K562 (cell line): ENCODE measurements around the gene DNAJC11. TPM values are rescaled to one million over a fixed set of nuclear protein-coding genes. Genes with fewer than 3 reads are reported as not detected.

Source experiments
- ATAC-seq: fragments of 200-7000 bp; cut with Tn5 transposase; 3 replicates; pipeline ENCODE4 v1.9.1; 2020; ENCODE audit warnings: moderate library complexity
- BruUV-seq: library from RNA; stranded (reverse); fragments of 400-500 nt; replicated peaks from 2 replicates; lab custom pipeline; 2021; lab: Mats Ljungman, UMichigan
- CTCF ChIA-PET: fragments of 300-600 bp; formaldehyde crosslinking; extraction: SDS; loops from one replicate; lab custom pipeline; 2021; ENCODE audit warnings: low intra/inter-chr PET ratio; lab: Yijun Ruan, JAX
- POLR2A ChIA-PET: fragments of 300-600, 350-650 bp; sonication (Branson Sonifier 250); formaldehyde crosslinking; extraction: SDS; loops from one replicate; lab custom pipeline; 2021; ENCODE audit warnings: antibody characterized with exemption, inconsistent platforms; lab: Yijun Ruan, JAX
- DNase-seq, 4 experiments: peaks; one replicate each; pipeline versions ENCODE4 v3.0.0 to v3.0.0-alpha.2; 2011 to 2018; ENCODE audit warnings: low spot score in 3 of 4, mixed read lengths in 3 of 4; ENCODE audit errors: extremely low read depth in 1 of 4
- FAIRE-seq: peaks from 2 replicates; lab custom pipeline; 2011; peaks lifted over from hg19 to GRCh38; lab: Jason Lieb, UNC
- H2AFZ ChIP-seq: 2 replicates; pipeline ENCODE4 v1.6.0; 2011; ENCODE audit warnings: low read depth, low read length, control low read depth, inconsistent platforms
- H3K27ac ChIP-seq: fragments of 200-600 bp; 3 replicates; pipeline ENCODE4 v1.8.0; 2011; ENCODE audit warnings: low read depth, mild to moderate bottlenecking, control low read depth, inconsistent platforms, low read length, moderate library complexity, mixed read lengths; ENCODE audit errors: extremely low read depth
- H3K27me3 ChIP-seq, 2 experiments: fragments of 300-600 bp in 1 of 2; 2 replicates in 1 of 2; 3 replicates in 1 of 2; pipeline versions ENCODE4 v1.6.0 to v1.8.0; 2011; ENCODE audit warnings: inconsistent platforms in 2 of 2, low read length in 2 of 2, mild to moderate bottlenecking in 1 of 2, mixed read lengths in 1 of 2, moderate library complexity in 1 of 2; ENCODE audit not compliant: control insufficient read depth in 2 of 2, insufficient read depth in 2 of 2
- H3K36me3 ChIP-seq: fragments of 300-600 bp; 3 replicates; pipeline ENCODE4 v1.8.0; 2011; ENCODE audit warnings: mild to moderate bottlenecking, low read length, inconsistent platforms; ENCODE audit not compliant: control insufficient read depth, insufficient read depth
- H3K4me1 ChIP-seq, 2 experiments: fragments of 200-600 bp in 1 of 2; replicated peaks in 1 of 2; 2 replicates in 1 of 2; 3 replicates in 1 of 2; pipeline versions ENCODE4 v1.5.1 to v1.8.0; 2011; ENCODE audit warnings: inconsistent platforms in 2 of 2, low read length in 2 of 2, mild to moderate bottlenecking in 1 of 2, mixed read lengths in 1 of 2, moderate library complexity in 1 of 2; ENCODE audit not compliant: control insufficient read depth in 2 of 2, insufficient read depth in 2 of 2
- H3K4me2 ChIP-seq: 2 replicates; pipeline ENCODE4 v1.6.1; 2011; ENCODE audit warnings: low read length, control low read depth, inconsistent platforms, mixed read lengths; ENCODE audit not compliant: insufficient read depth
- H3K4me3 ChIP-seq: fragments of 200-600 bp; sonication (generic), shearing (Covaris generic); 2 replicates; pipeline ENCODE4 v1.5.1; 2016; ENCODE audit warnings: control low read depth, inconsistent platforms
- H3K79me2 ChIP-seq: fragments of 200-600 bp; 3 replicates; pipeline ENCODE4 v1.8.0; 2011; ENCODE audit warnings: low read length, inconsistent platforms; ENCODE audit not compliant: control insufficient read depth, insufficient read depth
- H3K9ac ChIP-seq, 2 experiments: 2 replicates each; pipeline versions ENCODE4 v1.6.0 to v1.6.1; 2011; ENCODE audit warnings: low read depth in 2 of 2, low read length in 2 of 2, control low read depth in 1 of 2, inconsistent platforms in 1 of 2, mild to moderate bottlenecking in 1 of 2, mixed read lengths in 1 of 2; ENCODE audit not compliant: insufficient read depth in 1 of 2
- H3K9me1 ChIP-seq: one replicate; pipeline ENCODE4 v1.6.0; 2011; ENCODE audit warnings: inconsistent platforms, mild to moderate bottlenecking, low read length, moderate library complexity; ENCODE audit not compliant: control insufficient read depth, insufficient read depth
- H3K9me3 ChIP-seq: replicated peaks from 2 replicates; pipeline ENCODE4 v1.5.1; 2011; ENCODE audit warnings: low read depth, low read length, inconsistent platforms; ENCODE audit not compliant: control insufficient read depth, insufficient read depth
- H4K20me1 ChIP-seq: replicated peaks from 2 replicates; pipeline ENCODE4 v1.6.1; 2011; ENCODE audit warnings: low read length, inconsistent platforms, mixed read lengths; ENCODE audit not compliant: control insufficient read depth, insufficient read depth
- AFF4 ChIP-seq: sonication (generic); formaldehyde crosslinking; IDR thresholded peaks from 2 replicates; pipeline ENCODE4 v1.8.0; 2023; ENCODE audit warnings: mild to moderate bottlenecking, missing genetic modification reagents
- COPS2 ChIP-seq: fragments of 450-650 bp; conservative IDR thresholded peaks from 2 replicates; pipeline ENCODE4 v1.6.1; 2016; ENCODE audit warnings: mild to moderate bottlenecking, moderate library complexity
- FOXJ3 ChIP-seq: sonication (generic); formaldehyde crosslinking; IDR thresholded peaks from 2 replicates; pipeline ENCODE4 v1.4.0; 2020; ENCODE audit warnings: mild to moderate bottlenecking, missing genetic modification reagents
- NONO ChIP-seq, 2 experiments: fragments of 200-400 bp in 1 of 2; fragments of 450-650 bp in 1 of 2; formaldehyde crosslinking in 1 of 2; IDR thresholded peaks; 2 replicates each; pipeline ENCODE4 v1.6.1; 2017; ENCODE audit warnings: low read depth in 2 of 2, mild to moderate bottlenecking in 2 of 2, moderate library complexity in 2 of 2, low read length in 1 of 2
- POLR2A ChIP-seq: fragments of 450-650 bp; conservative IDR thresholded peaks from 2 replicates; pipeline ENCODE4 v1.6.1; 2016
- RERE ChIP-seq: sonication (generic); formaldehyde crosslinking; IDR thresholded peaks from 2 replicates; pipeline ENCODE4 v1.8.0; 2023; ENCODE audit warnings: missing genetic modification reagents, mild to moderate bottlenecking, borderline replicate concordance
- ZNF583 ChIP-seq: fragments of 250-450 bp; sonication (Bioruptor Pico); IDR thresholded peaks from 2 replicates; pipeline ENCODE4 v1.4.0; 2020
- ZNF592 ChIP-seq: fragments of 450-650 bp; IDR thresholded peaks from 2 replicates; pipeline ENCODE4 v1.6.1; 2017; ENCODE audit warnings: antibody characterized with exemption, mild to moderate bottlenecking
- ZNF668 ChIP-seq: fragments of 250-450 bp; sonication (Bioruptor Pico); IDR thresholded peaks from 2 replicates; pipeline ENCODE4 v1.8.0; 2022; ENCODE audit warnings: mild to moderate bottlenecking, inconsistent platforms
- WGBS: fragments of 100-300 bp; shearing (Covaris generic); methylation state at CpG from one replicate; pipeline ENCODE4 v1.1.6; 2016; ENCODE audit warnings: low coverage, mixed read lengths; ENCODE audit not compliant: insufficient coverage; ENCODE audit errors: missing lambda C conversion rate; 5-methylcytosine and 5-hydroxymethylcytosine counted together
- in situ Hi-C: fragments of 300-500 bp; cut with MboI; formaldehyde crosslinking; loops from 4 replicates; pipeline ENCODE4 v1.15.0; 2018; ENCODE audit warnings: inconsistent platforms, mixed read lengths
- intact Hi-C: fragments of 100-400 bp; cut with micrococcal nuclease; formaldehyde crosslinking; loops from 2 replicates; pipeline ENCODE4 v1.14.2; 2022
- polyA plus RNA-seq, 8 experiments: library from polyadenylated mRNA; depleted of rRNA in 4 of 8; stranded (reverse) in 5 of 8; unstranded in 3 of 8; fragments of >200 nt; fragmentation: Nextera tagmentation in 2 of 8; fragmentation: Illumina TruSeq in 1 of 8; extraction: Ambion mirVana in 2 of 8; extraction: Trizol in 1 of 8; gene quantifications; 2 replicates each; pipeline versions ENCODE4 v1.2.1 to v1.2.3, GENCODE V29; 2011 to 2014; ENCODE audit warnings: inconsistent platforms in 1 of 8, missing spikeins in 1 of 8
- total RNA-seq, 7 experiments: library from RNA; depleted of rRNA in 6 of 7; stranded (reverse); fragments of >200 nt in 6 of 7; fragmentation: Illumina TruSeq in 2 of 7; extraction: Trizol in 2 of 7; gene quantifications; 2 replicates each; pipeline versions ENCODE4 v1.2.1 to v1.2.3, GENCODE V29; 2011 to 2021; ENCODE audit warnings: low replicate concordance in 1 of 7

The DNAJC11 gene
- total and polyA plus RNA-seq, 9 of the 15 experiments (the other 6 are each of a cell fraction or from before 2014, with no cell fraction given) = 14.1 to 123 (median 76.6) TPM

- H4K20me1 ChIP-seq = peaks cover 31% of the 10 kb centered on the region
- H3K9ac ChIP-seq = no peak overlapping the region
- FAIRE-seq (no peak), ATAC-seq (no peak), DNase-seq (no peak)
- H3K9me3 ChIP-seq = no peaks in the 10 kb centered on the region
- no peaks in the 10 kb centered on the region for H3K27me3 ChIP-seq
- TF ChIP-seq ZNF668 (CRISPR knock-in tag) (no peak), RERE (CRISPR knock-in tag) (no peak), FOXJ3 (CRISPR knock-in tag) (no peak), POLR2A (no peak), AFF4 (CRISPR knock-in tag) (no peak), COPS2 (no peak), NONO (IDR thresholded peaks at IDR 0.05; ENCODE audit: low read depth in 2 of 2, low read length in 1 of 2) (no peak), ZNF583 (no peak), ZNF592 (no peak)
- intact Hi-C loops = no loop called here
- H2AFZ ChIP-seq = no peak overlapping the region
- no TSS peak for BruUV-seq
- no peak overlapping the region for H3K4me3 ChIP-seq
- peaks cover 89% of the 10 kb centered on the region for H3K79me2 ChIP-seq
- in situ Hi-C loops = no loop called here
- POLR2A ChIA-PET = no interaction called here
- peaks cover 79% of the 10 kb centered on the region for H3K36me3 ChIP-seq
- WGBS = 95% methylated on average over 4 of the region's 4 CpGs
- H3K9me1 ChIP-seq = peaks cover 3% of the 10 kb centered on the region
- CTCF ChIA-PET = no interaction called here
- H3K4me1 ChIP-seq = peaks cover 13 to 25% of the 10 kb centered on the region in 2 experiments
- H3K27ac ChIP-seq = no peak overlapping the region
- H3K4me2 ChIP-seq = no peak overlapping the region
Measured at GRCh38 chr1:6619045-6619444, 82.6 kb downstream of the DNAJC11 start.
